H9 (cell line): ENCODE results near the gene PPARG. TPM values are rescaled to one million over a fixed set of nuclear protein-coding genes. Genes with fewer than 3 reads are reported as not detected.

Source experiments
- DNase-seq: peaks from one replicate; pipeline ENCODE4 v3.0.0-alpha.2; 2017
- H2AFZ ChIP-seq: one replicate; pipeline ENCODE4 v1.6.1; 2013; ENCODE audit warnings: mild to moderate bottlenecking, low read length, control low read depth, moderate library complexity
- H2AK5ac ChIP-seq: 2 replicates; pipeline ENCODE4 v1.6.1; 2013; ENCODE audit warnings: low read length, control low read depth, mixed read lengths; ENCODE audit not compliant: insufficient read length
- H2BK120ac ChIP-seq: one replicate; pipeline ENCODE4 v1.6.1; 2013; ENCODE audit warnings: low read depth, mild to moderate bottlenecking, low read length, control low read depth, inconsistent platforms; ENCODE audit not compliant: poor library complexity, severe bottlenecking
- H2BK12ac ChIP-seq: 2 replicates; pipeline ENCODE4 v1.6.1; 2013; ENCODE audit warnings: low read length, control low read depth, mixed read lengths, low read depth; ENCODE audit not compliant: insufficient read length
- H2BK15ac ChIP-seq: 2 replicates; pipeline ENCODE4 v1.6.1; 2013; ENCODE audit warnings: low read depth, low read length, control low read depth
- H2BK20ac ChIP-seq: one replicate; pipeline ENCODE4 v1.6.1; 2013; ENCODE audit warnings: low read depth, mild to moderate bottlenecking, low read length, control low read depth, inconsistent platforms; ENCODE audit not compliant: poor library complexity, severe bottlenecking
- H2BK5ac ChIP-seq: 2 replicates; pipeline ENCODE4 v1.6.1; 2013; ENCODE audit warnings: low read length, control low read depth, mixed read lengths; ENCODE audit not compliant: insufficient read length
- H3K14ac ChIP-seq: 2 replicates; pipeline ENCODE4 v1.6.1; 2013; ENCODE audit warnings: low read length, control low read depth; ENCODE audit not compliant: insufficient read depth
- H3K18ac ChIP-seq: 2 replicates; pipeline ENCODE4 v1.6.1; 2013; ENCODE audit warnings: low read depth, mild to moderate bottlenecking, mixed read lengths, low read length, control low read depth; ENCODE audit not compliant: insufficient read length
- H3K23ac ChIP-seq: 2 replicates; pipeline ENCODE4 v1.6.1; 2013; ENCODE audit warnings: low read length, control low read depth, mixed read lengths, low read depth; ENCODE audit not compliant: insufficient read length
- H3K23me2 ChIP-seq: 2 replicates; pipeline ENCODE4 v1.6.1; 2013; ENCODE audit warnings: low read depth, mild to moderate bottlenecking, mixed read lengths, low read length, control low read depth; ENCODE audit not compliant: insufficient read length, poor library complexity, severe bottlenecking
- H3K27ac ChIP-seq: 2 replicates; pipeline ENCODE4 v1.5.1; 2013; ENCODE audit warnings: low read length, control low read depth, mixed read lengths, low read depth; ENCODE audit not compliant: insufficient read length
- H3K27me3 ChIP-seq: 2 replicates; pipeline ENCODE4 v1.6.1; 2013; ENCODE audit warnings: low read length, control low read depth, inconsistent platforms; ENCODE audit not compliant: insufficient read depth
- H3K4ac ChIP-seq: 2 replicates; pipeline ENCODE4 v1.6.1; 2013; ENCODE audit warnings: low read depth, mild to moderate bottlenecking, control low read depth, inconsistent platforms, low read length, moderate library complexity
- H3K4me1 ChIP-seq: 2 replicates; pipeline ENCODE4 v1.6.1; 2013; ENCODE audit warnings: low read length, control low read depth, inconsistent platforms; ENCODE audit not compliant: insufficient read depth
- H3K4me2 ChIP-seq: 2 replicates; pipeline ENCODE4 v1.6.1; 2013; ENCODE audit warnings: low read length, control low read depth, mixed read lengths; ENCODE audit not compliant: insufficient read length, insufficient read depth
- H3K56ac ChIP-seq: 2 replicates; pipeline ENCODE4 v1.6.1; 2013; ENCODE audit warnings: low read depth, mild to moderate bottlenecking, mixed read lengths, low read length, control low read depth; ENCODE audit not compliant: insufficient read length
- H3K79me1 ChIP-seq: 2 replicates; pipeline ENCODE4 v1.6.1; 2013; ENCODE audit warnings: low read depth, mild to moderate bottlenecking, moderate library complexity, low read length, control low read depth, inconsistent platforms; ENCODE audit not compliant: insufficient read depth, poor library complexity, severe bottlenecking
- H3K79me2 ChIP-seq: 2 replicates; pipeline ENCODE4 v1.6.1; 2013; ENCODE audit warnings: low read length, control low read depth, inconsistent platforms; ENCODE audit not compliant: insufficient read depth
- H3K9ac ChIP-seq: 2 replicates; pipeline ENCODE4 v1.6.1; 2013; ENCODE audit warnings: low read length, control low read depth, mixed read lengths; ENCODE audit not compliant: insufficient read length; ENCODE audit errors: extremely low read depth
- H3K9me3 ChIP-seq: one replicate; pipeline ENCODE4 v1.6.1; 2013; ENCODE audit warnings: low read depth, low read length, inconsistent platforms; ENCODE audit not compliant: control insufficient read depth
- H3T11ph ChIP-seq: one replicate; pipeline ENCODE4 v1.6.1; 2013; ENCODE audit warnings: mild to moderate bottlenecking, low read length, control low read depth, inconsistent platforms
- H4K20me1 ChIP-seq: one replicate; pipeline ENCODE4 v1.6.1; 2013; ENCODE audit not compliant: control insufficient read depth, insufficient read length, insufficient read depth
- H4K5ac ChIP-seq: 2 replicates; pipeline ENCODE4 v1.6.1; 2013; ENCODE audit warnings: low read depth, mild to moderate bottlenecking, mixed read lengths, low read length, control low read depth; ENCODE audit not compliant: insufficient read length
- H4K8ac ChIP-seq: replicated peaks from 2 replicates; pipeline ENCODE4 v1.6.1; 2013; ENCODE audit warnings: low read length, control low read depth, mixed read lengths, low read depth; ENCODE audit not compliant: insufficient read length
- H4K91ac ChIP-seq: 2 replicates; pipeline ENCODE4 v1.6.1; 2013; ENCODE audit warnings: low read depth, mild to moderate bottlenecking, moderate library complexity, mixed read lengths, low read length, control low read depth; ENCODE audit not compliant: insufficient read length
- H3K27ac Mint-ChIP-seq, 3 experiments: 2 replicates in 2 of 3; 3 replicates in 1 of 3; pipeline ENCODE4 v1.8.0; 2020 to 2021; ENCODE audit warnings: mixed read lengths in 3 of 3, mild to moderate bottlenecking in 1 of 3, moderate library complexity in 1 of 3
- H3K27me3 Mint-ChIP-seq: 2 replicates; pipeline ENCODE4 v1.8.0; 2021; ENCODE audit warnings: low read depth, mild to moderate bottlenecking, moderate library complexity, mixed read lengths
- H3K36me3 Mint-ChIP-seq, 3 experiments: 2 replicates in 2 of 3; 3 replicates in 1 of 3; pipeline ENCODE4 v1.8.0; 2020 to 2021; ENCODE audit warnings: low read depth in 3 of 3, mixed read lengths in 3 of 3; ENCODE audit not compliant: insufficient read depth in 1 of 3
- H3K4me1 Mint-ChIP-seq, 2 experiments: 2 replicates each; pipeline ENCODE4 v1.8.0; 2020; ENCODE audit warnings: mixed read lengths in 2 of 2
- H3K4me3 Mint-ChIP-seq, 2 experiments: 2 replicates in 1 of 2; 3 replicates in 1 of 2; pipeline ENCODE4 v1.8.0; 2020 to 2021; ENCODE audit warnings: mild to moderate bottlenecking in 2 of 2, mixed read lengths in 2 of 2, moderate library complexity in 1 of 2
- H3K9me3 Mint-ChIP-seq, 2 experiments: 2 replicates in 1 of 2; 3 replicates in 1 of 2; pipeline ENCODE4 v1.8.0; 2020; ENCODE audit warnings: mild to moderate bottlenecking in 2 of 2, mixed read lengths in 2 of 2, moderate library complexity in 1 of 2
- WGBS: extraction: QIAGEN DNeasy Blood & Tissue Kit; methylation state at CpG from one replicate; pipeline ENCODE4 v1.1.7; 2013; ENCODE audit warnings: missing lambda C conversion rate, low lambda C conversion rate, mixed read lengths; ENCODE audit not compliant: insufficient read length; ENCODE audit errors: extremely low coverage; 5-methylcytosine and 5-hydroxymethylcytosine counted together
- total RNA-seq: library from RNA; stranded (reverse); gene quantifications from 2 replicates; pipeline ENCODE4 v1.2.1, GENCODE V29; 2021
- TF ChIP-seq, protein P1 (sequence below): fragments of 200-600 bp; sonication (generic); conservative IDR thresholded peaks from 3 replicates; pipeline ENCODE4 v1.8.0; 2021; ENCODE audit warnings: antibody characterized with exemption, mild to moderate bottlenecking

PPARG gene
- total RNA-seq, 1 experiment from 2014 or later, result 0.42 TPM

DNA sequence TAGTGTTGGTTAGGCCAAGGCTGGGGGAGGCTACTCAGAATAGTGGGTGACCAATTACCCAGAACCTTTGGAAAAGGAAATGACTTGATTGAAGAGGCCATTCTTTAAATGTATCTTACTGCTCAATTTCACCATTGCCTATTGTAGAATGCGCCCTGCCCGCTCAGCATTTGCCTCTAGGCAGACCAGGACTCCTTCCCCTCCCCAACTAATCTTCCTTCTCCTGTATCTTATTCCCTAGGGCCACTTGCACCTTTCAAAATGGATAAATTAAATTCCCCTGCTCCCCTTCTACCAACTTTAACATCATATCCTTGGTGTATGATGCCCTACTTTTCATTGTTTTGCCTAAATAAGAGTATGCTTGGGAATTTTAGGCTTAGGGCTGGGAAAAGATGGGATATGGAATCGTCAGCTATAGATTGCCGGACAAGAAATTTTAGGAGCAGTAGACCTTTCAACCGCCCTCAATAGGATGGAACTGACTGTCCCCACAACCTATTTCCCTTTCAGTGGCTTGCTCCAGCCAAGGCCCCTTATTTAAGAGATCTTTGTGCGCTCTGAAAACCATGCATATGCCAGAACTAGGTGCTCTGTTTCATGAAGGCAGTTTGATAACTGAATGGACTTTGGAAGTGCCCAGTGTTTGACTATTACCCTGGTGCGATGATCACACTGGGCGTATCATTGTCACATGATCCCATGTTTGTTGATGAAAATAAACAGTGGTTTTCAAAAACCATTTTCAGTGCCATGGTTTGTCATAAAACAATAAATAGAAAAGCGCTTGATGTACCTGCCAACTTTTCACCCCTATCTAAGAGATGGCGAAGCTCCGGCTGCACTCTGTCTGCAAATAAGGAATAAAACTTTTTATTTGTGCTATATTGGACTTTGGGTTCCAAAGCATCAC is 121.1 kb downstream of the PPARG start:
- H4K91ac ChIP-seq, result no peak overlapping the region
- no CpG with 5 or more reads among the region's 11 CpGs for WGBS
- H3K79me1 ChIP-seq, result no peaks in the 10 kb centered on the region
- no peak overlapping the region for H3K56ac ChIP-seq
- Mint-ChIP-seq H3K4me3 (no peak overlapping the region), H3K27ac (no peak overlapping the region), H3K36me3 (no peaks in the 10 kb centered on the region), H3K4me1 (peaks cover 3 to 7% of the 10 kb centered on the region in 2 experiments; a peak in 1 of 4 replicates), H3K27me3 (peaks cover 2% of the 10 kb centered on the region; the same call in 1 of the 2 replicates), H3K9me3 (no peaks in the 10 kb centered on the region)
- no peak overlapping the region for H2AFZ ChIP-seq
- H4K20me1 ChIP-seq, result peaks cover 4% of the 10 kb centered on the region
- H2BK15ac ChIP-seq, result no peak overlapping the region
- no peak overlapping the region for H2BK12ac ChIP-seq
- no peak overlapping the region for H3K9ac ChIP-seq
- no peak overlapping the region for H2AK5ac ChIP-seq
- no peak overlapping the region for H3K23ac ChIP-seq
- no peak overlapping the region for H3T11ph ChIP-seq
- H3K4me2 ChIP-seq, result no peak overlapping the region
- no peak for DNase-seq
- no peak overlapping the region for H3K14ac ChIP-seq
- H2BK120ac ChIP-seq, result no peak overlapping the region
- H3K79me2 ChIP-seq, result no peaks in the 10 kb centered on the region
- peaks cover 3% of the 10 kb centered on the region; the same call in 1 of the 2 replicates for H3K4me1 ChIP-seq
- H3K23me2 ChIP-seq, result no peaks in the 10 kb centered on the region
- H3K4ac ChIP-seq, result no peak overlapping the region
- H2BK20ac ChIP-seq, result no peak overlapping the region
- H3K18ac ChIP-seq, result no peak overlapping the region
- TF ChIP-seq, protein P1, sequence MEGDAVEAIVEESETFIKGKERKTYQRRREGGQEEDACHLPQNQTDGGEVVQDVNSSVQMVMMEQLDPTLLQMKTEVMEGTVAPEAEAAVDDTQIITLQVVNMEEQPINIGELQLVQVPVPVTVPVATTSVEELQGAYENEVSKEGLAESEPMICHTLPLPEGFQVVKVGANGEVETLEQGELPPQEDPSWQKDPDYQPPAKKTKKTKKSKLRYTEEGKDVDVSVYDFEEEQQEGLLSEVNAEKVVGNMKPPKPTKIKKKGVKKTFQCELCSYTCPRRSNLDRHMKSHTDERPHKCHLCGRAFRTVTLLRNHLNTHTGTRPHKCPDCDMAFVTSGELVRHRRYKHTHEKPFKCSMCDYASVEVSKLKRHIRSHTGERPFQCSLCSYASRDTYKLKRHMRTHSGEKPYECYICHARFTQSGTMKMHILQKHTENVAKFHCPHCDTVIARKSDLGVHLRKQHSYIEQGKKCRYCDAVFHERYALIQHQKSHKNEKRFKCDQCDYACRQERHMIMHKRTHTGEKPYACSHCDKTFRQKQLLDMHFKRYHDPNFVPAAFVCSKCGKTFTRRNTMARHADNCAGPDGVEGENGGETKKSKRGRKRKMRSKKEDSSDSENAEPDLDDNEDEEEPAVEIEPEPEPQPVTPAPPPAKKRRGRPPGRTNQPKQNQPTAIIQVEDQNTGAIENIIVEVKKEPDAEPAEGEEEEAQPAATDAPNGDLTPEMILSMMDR, result no peak
- no peak overlapping the region for H2BK5ac ChIP-seq
- H4K8ac ChIP-seq, result no peak overlapping the region
- no peaks in the 10 kb centered on the region for H3K9me3 ChIP-seq
- no peak overlapping the region for H3K27ac ChIP-seq
- H4K5ac ChIP-seq, result no peak overlapping the region
- no peaks in the 10 kb centered on the region; the same call in 1 of the 2 replicates for H3K27me3 ChIP-seq
